Endothelial cell of umbilical vein (primary cell): Measurements from ENCODE around the gene SPATA7. TPM values are rescaled to one million over a fixed set of nuclear protein-coding genes. Genes with fewer than 3 reads are reported as not detected.

Source experiments
- BruUV-seq: library from RNA; stranded (reverse); fragments of 400-500 nt; replicated peaks from 2 replicates; lab custom pipeline; 2021; lab: Mats Ljungman, UMichigan
- CTCF ChIA-PET: fragments of 300-600, 350-600 bp; sonication (Branson Sonifier 250); formaldehyde crosslinking; loops from one replicate; lab custom pipeline; 2021; ENCODE audit warnings: antibody characterized with exemption, inconsistent platforms; lab: Charles Lee
- POLR2A ChIA-PET: fragments of 300-600, 350-600 bp; sonication (Branson Sonifier 250); formaldehyde crosslinking; loops from one replicate; lab custom pipeline; 2021; ENCODE audit warnings: antibody characterized with exemption, inconsistent platforms; lab: Charles Lee
- DNase-seq: peaks from one replicate; pipeline ENCODE4 v3.0.0-alpha.2; 2011; ENCODE audit warnings: low read depth, low spot score
- FAIRE-seq: peaks from 2 replicates; lab custom pipeline; 2011; peaks lifted over from hg19 to GRCh38; lab: Jason Lieb, UNC
- H2AFZ ChIP-seq: 2 replicates; pipeline ENCODE4 v1.6.0; 2012; ENCODE audit warnings: low read depth, low read length, control low read depth, inconsistent platforms
- H3K27ac ChIP-seq: 2 replicates; pipeline ENCODE4 v1.5.1; 2011; ENCODE audit warnings: low read depth, mild to moderate bottlenecking, control low read depth, low read length, moderate library complexity; ENCODE audit not compliant: insufficient read depth
- H3K27me3 ChIP-seq, 2 experiments: 2 replicates each; pipeline versions ENCODE4 v1.6.0 to v1.6.1; 2011; ENCODE audit warnings: low read length in 2 of 2, mixed read lengths in 1 of 2; ENCODE audit not compliant: control insufficient read depth in 2 of 2, insufficient read depth in 2 of 2
- H3K36me3 ChIP-seq, 2 experiments: 2 replicates in 1 of 2; 3 replicates in 1 of 2; pipeline ENCODE4 v1.5.1; 2011; ENCODE audit warnings: low read length in 2 of 2, mild to moderate bottlenecking in 1 of 2, moderate library complexity in 1 of 2; ENCODE audit not compliant: control insufficient read depth in 2 of 2, insufficient read depth in 2 of 2; ENCODE audit errors: extremely low read depth in 1 of 2
- H3K4me1 ChIP-seq: 3 replicates; pipeline ENCODE4 v1.5.1; 2011; ENCODE audit warnings: mild to moderate bottlenecking, low read length; ENCODE audit not compliant: control insufficient read depth, insufficient read depth; ENCODE audit errors: extremely low read depth
- H3K4me2 ChIP-seq: 2 replicates; pipeline ENCODE4 v1.6.1; 2011; ENCODE audit warnings: low read length, control low read depth, mixed read lengths; ENCODE audit not compliant: insufficient read depth
- H3K4me3 ChIP-seq, 3 experiments: fragments of 200-600 bp in 1 of 3; sonication (generic), shearing (Covaris generic) in 1 of 3; replicated peaks in 1 of 3; 2 replicates each; pipeline ENCODE4 v1.5.1; 2011 to 2016; ENCODE audit warnings: control low read depth in 3 of 3, low read length in 3 of 3, mild to moderate bottlenecking in 2 of 3, inconsistent platforms in 1 of 3, low read depth in 1 of 3, moderate library complexity in 1 of 3; ENCODE audit not compliant: insufficient read depth in 1 of 3
- H3K79me2 ChIP-seq: 2 replicates; pipeline ENCODE4 v1.6.0; 2012; ENCODE audit warnings: low read length, inconsistent platforms; ENCODE audit not compliant: control insufficient read depth, insufficient read depth
- H3K9ac ChIP-seq: replicated peaks from 2 replicates; pipeline ENCODE3; 2011; ENCODE audit warnings: low read length, control low read depth; ENCODE audit not compliant: insufficient read depth; ENCODE audit errors: extremely low read depth
- H3K9me1 ChIP-seq: replicated peaks from 3 replicates; pipeline ENCODE4 v1.6.0; 2011; ENCODE audit warnings: mild to moderate bottlenecking, low read length; ENCODE audit not compliant: control insufficient read depth, insufficient read depth; ENCODE audit errors: extremely low read depth
- H3K9me3 ChIP-seq: replicated peaks from 2 replicates; pipeline ENCODE4 v1.5.1; 2012; ENCODE audit warnings: low read length, inconsistent platforms; ENCODE audit not compliant: control insufficient read depth, insufficient read depth
- H4K20me1 ChIP-seq: replicated peaks from 2 replicates; pipeline ENCODE3; 2011; ENCODE audit warnings: mild to moderate bottlenecking, low read length; ENCODE audit not compliant: control insufficient read depth, insufficient read depth; ENCODE audit errors: extremely low read depth
- FOS ChIP-seq: IDR thresholded peaks from 2 replicates; pipeline ENCODE4 v1.6.1; 2011; ENCODE audit warnings: mild to moderate bottlenecking, low read length, moderate library complexity, borderline replicate concordance; ENCODE audit not compliant: insufficient read depth
- GATA2 ChIP-seq: IDR thresholded peaks from 2 replicates; pipeline ENCODE4 v1.7.0; 2011; ENCODE audit warnings: low read depth, mild to moderate bottlenecking, moderate library complexity, mixed read lengths, low read length; ENCODE audit not compliant: insufficient read length, insufficient read depth
- MYC ChIP-seq: IDR thresholded peaks from one replicate; pipeline ENCODE4 v1.6.1; 2011; ENCODE audit warnings: mild to moderate bottlenecking, low read depth, low read length
- dilution Hi-C: fragments of 300-500 bp; cut with MboI; formaldehyde crosslinking; loops from one replicate; pipeline ENCODE4 v1.15.0; 2019; ENCODE audit warnings: low sequenced_read_pairs; ENCODE audit not compliant: extremely low pct_ligation_motif_present
- intact Hi-C: fragments of 100-400 bp; cut with micrococcal nuclease; formaldehyde crosslinking; loops from one replicate; pipeline ENCODE4 v1.10.0; 2022
- polyA plus RNA-seq, 4 experiments: library from polyadenylated mRNA; depleted of rRNA in 3 of 4; stranded (reverse) in 3 of 4; unstranded in 1 of 4; fragments of >200 nt; gene quantifications; 2 replicates each; pipeline versions ENCODE4 v1.2.1 to v1.2.3, GENCODE V29; 2011 to 2012; ENCODE audit warnings: missing spikeins in 1 of 4
- total RNA-seq: library from RNA; stranded (reverse); gene quantifications from 2 replicates; pipeline ENCODE4 v1.2.3, GENCODE V29; 2021
- TF ChIP-seq, protein P1 (sequence below), 2 donors: IDR thresholded peaks; 1 replicate in 1 of 2; 2 replicates in 1 of 2; pipeline ENCODE4 v1.5.1; 2011; ENCODE audit warnings: low read length in 2 of 2, mild to moderate bottlenecking in 2 of 2, moderate library complexity in 2 of 2, control low read depth in 1 of 2, inconsistent platforms in 1 of 2, low read depth in 1 of 2; ENCODE audit not compliant: insufficient read depth in 1 of 2; ENCODE audit errors: extremely low read depth in 1 of 2
- TF ChIP-seq, protein P2 (sequence below): IDR thresholded peaks from 2 replicates; pipeline ENCODE4 v1.6.1; 2011; ENCODE audit not compliant: insufficient read depth, insufficient read length

Gene SPATA7
- total and polyA plus RNA-seq, 2 donors (not counting 3 experiments of a cell fraction or from before 2014, with no cell fraction given): 4.0 to 9.7 TPM

DNA sequence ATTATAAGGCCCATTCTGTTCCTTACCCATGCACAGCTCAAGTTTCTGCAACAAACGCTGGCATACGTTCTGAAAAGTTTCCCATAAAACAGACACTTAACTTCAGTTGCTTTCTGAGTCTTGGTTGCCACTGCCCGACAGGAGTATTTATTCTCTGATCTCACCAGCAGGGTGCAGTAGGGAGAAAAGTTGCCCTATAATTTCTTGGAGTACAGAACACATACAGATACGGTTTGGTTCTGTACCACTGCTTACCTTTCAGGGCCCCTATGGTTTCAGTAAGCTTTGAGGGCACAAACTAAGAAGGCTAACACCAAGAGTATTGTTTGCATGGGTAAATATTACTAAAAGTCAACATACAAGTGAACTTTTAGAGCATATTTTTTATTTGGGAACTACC lies 77.9 kb downstream of the SPATA7 start:
- H3K9me1 ChIP-seq: no peaks in the 10 kb centered on the region
- no peaks in the 10 kb centered on the region for H3K4me1 ChIP-seq
- H3K9ac ChIP-seq: no peak overlapping the region
- H3K36me3 ChIP-seq: peaks cover 5 to 10% of the 10 kb centered on the region in 2 experiments
- no peak overlapping the region for H3K27ac ChIP-seq
- H2AFZ ChIP-seq: no peak overlapping the region
- no peaks in the 10 kb centered on the region for H4K20me1 ChIP-seq
- H3K27me3 ChIP-seq: no peaks in the 10 kb centered on the region
- DNase-seq (peak; percentile 14), FAIRE-seq (no peak)
- H3K9me3 ChIP-seq: no peaks in the 10 kb centered on the region
- H3K4me3 ChIP-seq: no peak overlapping the region
- ChIA-PET POLR2A (no interaction called here), CTCF (interaction anchor here (1.3 kb wide), 1 partner anchor 13 kb away, joined by 5 read pairs; no protein-coding TSS in a partner anchor)
- TF ChIP-seq MYC (no peak), FOS (no peak)
- TF ChIP-seq, protein P1, sequence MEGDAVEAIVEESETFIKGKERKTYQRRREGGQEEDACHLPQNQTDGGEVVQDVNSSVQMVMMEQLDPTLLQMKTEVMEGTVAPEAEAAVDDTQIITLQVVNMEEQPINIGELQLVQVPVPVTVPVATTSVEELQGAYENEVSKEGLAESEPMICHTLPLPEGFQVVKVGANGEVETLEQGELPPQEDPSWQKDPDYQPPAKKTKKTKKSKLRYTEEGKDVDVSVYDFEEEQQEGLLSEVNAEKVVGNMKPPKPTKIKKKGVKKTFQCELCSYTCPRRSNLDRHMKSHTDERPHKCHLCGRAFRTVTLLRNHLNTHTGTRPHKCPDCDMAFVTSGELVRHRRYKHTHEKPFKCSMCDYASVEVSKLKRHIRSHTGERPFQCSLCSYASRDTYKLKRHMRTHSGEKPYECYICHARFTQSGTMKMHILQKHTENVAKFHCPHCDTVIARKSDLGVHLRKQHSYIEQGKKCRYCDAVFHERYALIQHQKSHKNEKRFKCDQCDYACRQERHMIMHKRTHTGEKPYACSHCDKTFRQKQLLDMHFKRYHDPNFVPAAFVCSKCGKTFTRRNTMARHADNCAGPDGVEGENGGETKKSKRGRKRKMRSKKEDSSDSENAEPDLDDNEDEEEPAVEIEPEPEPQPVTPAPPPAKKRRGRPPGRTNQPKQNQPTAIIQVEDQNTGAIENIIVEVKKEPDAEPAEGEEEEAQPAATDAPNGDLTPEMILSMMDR (IDR thresholded peaks at IDR 0.05; ENCODE audit: extremely low read depth in 1 of 2, insufficient read depth in 1 of 2, low read depth in 1 of 2, low read length in 2 of 2): peak; percentile 28 to 40
- TF ChIP-seq, protein P2, sequence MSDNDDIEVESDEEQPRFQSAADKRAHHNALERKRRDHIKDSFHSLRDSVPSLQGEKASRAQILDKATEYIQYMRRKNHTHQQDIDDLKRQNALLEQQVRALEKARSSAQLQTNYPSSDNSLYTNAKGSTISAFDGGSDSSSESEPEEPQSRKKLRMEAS: no peak
- intact Hi-C loops: no loop called here
- dilution Hi-C loops: no loop called here
- H3K4me2 ChIP-seq: no peak overlapping the region
- H3K79me2 ChIP-seq: no peaks in the 10 kb centered on the region
- no TSS peak for BruUV-seq

DNA sequence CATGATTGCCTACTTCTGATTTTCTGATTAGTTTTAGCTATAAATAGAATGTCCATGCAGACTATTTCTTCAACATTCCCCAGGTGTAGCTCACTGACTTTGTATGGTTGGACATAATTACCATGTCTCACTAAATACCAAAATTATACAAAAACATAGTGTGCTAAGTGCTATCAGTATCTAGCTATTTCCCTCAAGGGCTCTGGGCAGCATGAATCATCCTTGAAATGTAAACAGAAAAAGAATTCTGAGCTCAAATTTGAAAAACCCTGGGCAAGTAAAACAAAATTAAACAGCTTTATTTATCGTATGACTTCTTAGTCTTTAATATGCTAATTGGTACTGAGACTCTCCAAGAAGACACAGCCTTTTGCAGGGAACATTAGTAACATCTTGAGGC lies 82.9 kb downstream of the SPATA7 start:
- H3K4me2 ChIP-seq: no peak overlapping the region
- POLR2A ChIA-PET: no interaction called here
- peak; percentile 45 for TF ChIP-seq FOS
- no peak for TF ChIP-seq GATA2
- H3K27ac ChIP-seq: no peak overlapping the region
- no peaks in the 10 kb centered on the region for H4K20me1 ChIP-seq
- no peaks in the 10 kb centered on the region for H3K27me3 ChIP-seq
- H3K4me3 ChIP-seq: no peak overlapping the region
- intact Hi-C loops (no loop called here), dilution Hi-C loops (no loop called here)
- CTCF ChIA-PET: interaction anchor here (0.8 to 2.4 kb wide), 6 partner anchors 14 to 524 kb away, joined by 3 to 6 read pairs (median 4); no protein-coding TSS in a partner anchor
- H3K4me1 ChIP-seq: no peaks in the 10 kb centered on the region
- DNase-seq (peak; percentile 21), FAIRE-seq (peak; percentile 62)
- peaks cover 13% of the 10 kb centered on the region in 2 experiments for H3K36me3 ChIP-seq
- no TSS peak for BruUV-seq
- no peaks in the 10 kb centered on the region for H3K9me3 ChIP-seq
- H2AFZ ChIP-seq: no peak overlapping the region
- no peaks in the 10 kb centered on the region for H3K79me2 ChIP-seq
- no peak overlapping the region for H3K9ac ChIP-seq
- H3K9me1 ChIP-seq: no peaks in the 10 kb centered on the region
